GM10266 (cell line): ENCODE results near the gene CTNNB1.
A peak's percentile ranks its signal among the peaks of the same experiment; 100 is the strongest.

Source experiments
- DNase-seq: peaks from one replicate; pipeline ENCODE4 v3.0.0; 2012; ENCODE audit errors: extremely low spot score
- TF ChIP-seq, protein P1 (sequence below): IDR thresholded peaks from 2 replicates; pipeline ENCODE4 v1.5.1; 2012; ENCODE audit warnings: mild to moderate bottlenecking, low read depth; ENCODE audit not compliant: control insufficient read depth, insufficient read depth; ENCODE audit errors: missing control alignments

The CTNNB1 gene

GRCh38 chr3:41199866-41200668 is 762 bp downstream of the CTNNB1 start:
- TF ChIP-seq, protein P1, sequence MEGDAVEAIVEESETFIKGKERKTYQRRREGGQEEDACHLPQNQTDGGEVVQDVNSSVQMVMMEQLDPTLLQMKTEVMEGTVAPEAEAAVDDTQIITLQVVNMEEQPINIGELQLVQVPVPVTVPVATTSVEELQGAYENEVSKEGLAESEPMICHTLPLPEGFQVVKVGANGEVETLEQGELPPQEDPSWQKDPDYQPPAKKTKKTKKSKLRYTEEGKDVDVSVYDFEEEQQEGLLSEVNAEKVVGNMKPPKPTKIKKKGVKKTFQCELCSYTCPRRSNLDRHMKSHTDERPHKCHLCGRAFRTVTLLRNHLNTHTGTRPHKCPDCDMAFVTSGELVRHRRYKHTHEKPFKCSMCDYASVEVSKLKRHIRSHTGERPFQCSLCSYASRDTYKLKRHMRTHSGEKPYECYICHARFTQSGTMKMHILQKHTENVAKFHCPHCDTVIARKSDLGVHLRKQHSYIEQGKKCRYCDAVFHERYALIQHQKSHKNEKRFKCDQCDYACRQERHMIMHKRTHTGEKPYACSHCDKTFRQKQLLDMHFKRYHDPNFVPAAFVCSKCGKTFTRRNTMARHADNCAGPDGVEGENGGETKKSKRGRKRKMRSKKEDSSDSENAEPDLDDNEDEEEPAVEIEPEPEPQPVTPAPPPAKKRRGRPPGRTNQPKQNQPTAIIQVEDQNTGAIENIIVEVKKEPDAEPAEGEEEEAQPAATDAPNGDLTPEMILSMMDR, result no peak
- DNase-seq, result peak; percentile 81

DNA sequence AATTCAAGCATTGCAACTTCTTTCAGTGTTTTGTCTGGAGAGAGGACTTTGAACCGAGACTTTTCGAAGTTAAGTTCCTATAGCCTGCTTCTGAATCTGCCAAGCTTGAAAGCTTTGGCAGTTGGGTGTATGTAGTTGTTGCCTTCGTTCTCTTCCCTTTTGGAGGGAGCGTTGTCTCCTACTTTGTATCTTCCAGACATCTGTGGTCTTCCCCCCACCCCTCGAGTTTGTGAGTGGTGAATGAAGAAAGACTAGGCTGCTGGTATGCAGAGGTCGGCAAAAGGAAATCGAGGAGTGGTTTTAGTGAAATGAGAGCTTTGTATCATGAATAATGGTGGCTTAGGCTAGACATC is 1.3 kb downstream of the CTNNB1 start:
- peak; percentile 14 for DNase-seq
- TF ChIP-seq, protein P1, result no peak

GRCh38 chr3:41202075-41202833 is 2.9 kb downstream of the CTNNB1 start:
- DNase-seq, result no peak
- TF ChIP-seq, protein P1, result no peak

GRCh38 chr3:41202834-41203345 is 3.6 kb downstream of the CTNNB1 start:
- peak; percentile 18 for DNase-seq
- TF ChIP-seq, protein P1, result peak; percentile 28

GRCh38 chr3:41204369-41204768 is 5.1 kb downstream of the CTNNB1 start:
- DNase-seq, result no peak
- TF ChIP-seq, protein P1, result no peak

DNA sequence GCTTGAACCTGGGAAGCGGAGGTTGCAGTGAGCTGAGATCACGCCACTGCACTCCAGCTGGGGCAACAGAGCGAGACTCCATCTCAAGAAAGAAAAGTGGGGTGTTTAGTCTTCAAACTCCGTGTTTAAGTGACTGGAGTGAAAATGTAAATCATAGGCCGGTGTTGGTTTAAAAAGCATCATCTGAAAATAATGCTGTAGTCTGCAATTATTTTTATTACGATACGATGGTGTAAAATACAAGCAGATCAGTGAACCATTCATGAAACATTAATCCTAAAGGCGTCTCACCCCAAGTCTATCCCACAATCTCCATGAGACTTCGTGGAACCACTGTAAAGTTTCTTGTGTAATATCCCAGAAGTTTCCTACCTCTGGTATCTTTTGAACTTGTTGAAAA is 6.3 kb downstream of the CTNNB1 start:
- TF ChIP-seq, protein P1, result no peak
- DNase-seq, result no peak

DNA sequence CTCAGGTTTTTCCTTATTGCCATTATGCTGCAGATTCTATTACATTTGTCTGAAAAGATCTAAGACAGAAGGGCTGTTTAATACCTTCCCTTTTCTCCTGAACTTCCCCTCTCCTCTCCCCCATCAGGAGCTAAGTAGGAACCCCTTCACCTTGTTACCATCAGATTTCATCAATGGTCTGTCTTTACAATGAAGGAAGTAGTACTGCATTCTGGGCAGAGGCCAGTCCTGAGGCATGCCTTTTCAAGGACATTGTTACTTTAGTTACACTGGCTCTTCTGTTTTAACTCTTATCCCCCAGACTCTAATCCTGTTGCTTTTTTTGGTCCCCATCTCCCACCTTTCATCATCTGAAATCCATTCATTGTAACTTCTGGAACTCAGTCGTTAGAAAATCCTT is 8.1 kb downstream of the CTNNB1 start:
- no peak for DNase-seq
- TF ChIP-seq, protein P1, result no peak
